Amniotic epithelial cell (primary cell): ENCODE data around the gene MAP1B.

Experiments used
- DNase-seq: peaks from one replicate; pipeline ENCODE4 v3.0.0-alpha.2; 2010; ENCODE audit warnings: low read depth

The MAP1B gene

GRCh38 chr5:72133212-72133990, 26.1 kb downstream of the MAP1B start:
- peak; percentile 53 for DNase-seq

GRCh38 chr5:72134226-72134899, 27.1 kb downstream of the MAP1B start:
- peak; percentile 30 for DNase-seq

DNA sequence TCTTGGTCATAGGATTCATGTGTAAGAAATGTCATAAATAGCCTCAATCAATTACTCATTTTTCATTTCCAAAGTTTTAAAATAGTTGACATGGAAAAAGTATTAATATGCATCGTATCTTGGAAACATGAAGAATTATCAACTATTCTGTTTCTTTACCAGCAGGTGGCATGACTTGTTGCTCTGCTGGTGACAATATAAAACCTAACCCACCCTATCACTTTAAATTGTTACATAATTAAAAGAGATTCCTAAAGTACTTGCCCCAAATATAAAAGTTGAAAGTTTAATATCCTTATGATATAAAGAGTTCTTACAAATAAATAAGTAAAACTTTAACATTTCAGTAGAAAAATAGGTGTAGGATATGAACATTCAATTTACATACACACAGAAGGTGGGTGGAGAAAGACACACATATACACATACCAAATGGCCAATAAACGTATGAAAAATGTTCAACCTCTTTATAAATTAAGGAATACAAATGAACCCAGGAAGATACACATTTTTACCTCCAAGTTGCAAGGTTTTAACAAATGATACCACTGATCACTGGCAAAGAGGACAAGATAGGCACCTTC, 30.6 kb downstream of the MAP1B start:
- no peak for DNase-seq

GRCh38 chr5:72138943-72139521, 31.8 kb downstream of the MAP1B start:
- DNase-seq: peak; percentile 96

DNA sequence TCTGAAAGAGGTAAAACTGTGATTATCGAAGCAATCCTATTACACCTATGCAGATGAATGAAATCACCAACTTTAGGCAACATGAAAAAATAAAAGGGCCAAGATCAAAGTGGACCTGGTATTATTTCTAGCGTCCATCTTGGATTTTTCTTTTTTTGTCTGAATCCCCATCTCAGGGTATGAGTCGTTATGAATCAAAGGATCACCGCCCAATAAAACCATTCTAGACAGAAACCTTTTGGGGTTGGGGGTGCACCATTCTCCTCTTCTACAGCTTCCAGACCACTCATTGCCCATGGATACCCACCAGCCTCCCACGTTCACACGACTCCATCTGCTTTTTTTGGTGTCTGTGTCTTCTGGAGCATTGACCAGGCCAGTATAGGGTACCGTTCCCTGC, 33.4 kb downstream of the MAP1B start:
- no peak for DNase-seq

DNA sequence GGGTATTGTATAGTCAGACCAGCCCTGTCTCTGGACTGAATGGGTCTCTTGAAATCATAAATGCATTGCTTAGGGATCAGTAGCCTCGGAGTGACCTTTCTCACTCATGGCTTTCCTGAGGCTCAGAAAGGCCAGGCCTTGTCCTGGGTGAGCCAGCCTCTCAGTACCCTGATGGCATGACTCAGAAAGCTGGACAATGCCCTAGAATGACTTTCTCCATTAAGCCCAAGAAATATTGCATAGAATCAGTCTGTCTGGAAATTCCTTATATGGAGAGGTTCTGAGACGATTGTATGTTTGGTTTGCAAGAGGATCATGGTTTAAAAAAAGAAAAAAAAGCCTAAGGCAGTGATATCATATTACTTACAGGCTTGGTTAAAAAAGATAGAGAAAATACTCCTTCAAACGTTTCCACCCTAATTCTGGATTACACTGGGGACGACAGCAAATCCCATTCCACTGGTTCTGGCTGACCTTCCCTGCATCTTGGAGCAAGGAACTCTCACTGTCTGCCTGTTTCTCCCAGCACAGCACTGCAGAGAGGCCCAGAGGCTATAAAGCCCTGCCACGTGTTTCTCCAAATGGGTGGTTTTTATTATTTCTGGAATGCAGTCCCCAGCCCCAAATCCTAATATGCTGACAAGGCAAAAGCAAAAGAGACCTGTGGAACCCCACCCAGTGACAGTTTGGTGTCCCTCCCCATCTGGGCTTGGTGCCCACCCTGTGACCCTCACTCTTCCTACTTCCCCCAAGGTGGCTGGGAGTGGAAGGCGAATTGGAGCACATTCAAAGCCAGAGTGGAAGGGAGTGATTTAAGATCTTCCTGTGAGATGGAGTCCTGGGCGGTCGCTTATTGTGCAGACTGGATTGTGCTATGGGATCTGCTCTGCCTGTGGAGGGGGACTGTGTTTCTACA, 34.4 kb downstream of the MAP1B start:
- peak; percentile 95 for DNase-seq

- peak; percentile 50 for DNase-seq
Measured at GRCh38 chr5:72144762-72145161, 37.5 kb downstream of the MAP1B start.

DNA sequence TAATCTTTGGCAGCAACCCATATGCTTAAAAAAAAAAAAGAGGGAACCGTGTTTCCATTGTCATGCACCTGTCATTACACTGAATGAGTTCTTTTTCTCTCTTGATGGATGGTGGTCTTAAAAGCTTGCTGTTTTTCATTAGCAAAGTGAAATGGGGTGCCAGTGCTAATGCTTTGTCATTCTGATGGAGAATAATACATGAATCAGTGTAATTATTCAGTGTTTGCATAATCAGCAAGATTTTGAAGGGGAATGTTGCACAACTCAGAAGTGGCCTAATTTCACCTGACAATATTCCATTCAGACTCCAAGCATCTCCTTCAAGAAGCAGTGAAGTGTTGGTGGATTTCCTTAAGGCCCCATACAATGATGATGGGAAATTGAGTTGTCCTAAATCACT, 38.1 kb downstream of the MAP1B start:
- DNase-seq: peak; percentile 52

DNA sequence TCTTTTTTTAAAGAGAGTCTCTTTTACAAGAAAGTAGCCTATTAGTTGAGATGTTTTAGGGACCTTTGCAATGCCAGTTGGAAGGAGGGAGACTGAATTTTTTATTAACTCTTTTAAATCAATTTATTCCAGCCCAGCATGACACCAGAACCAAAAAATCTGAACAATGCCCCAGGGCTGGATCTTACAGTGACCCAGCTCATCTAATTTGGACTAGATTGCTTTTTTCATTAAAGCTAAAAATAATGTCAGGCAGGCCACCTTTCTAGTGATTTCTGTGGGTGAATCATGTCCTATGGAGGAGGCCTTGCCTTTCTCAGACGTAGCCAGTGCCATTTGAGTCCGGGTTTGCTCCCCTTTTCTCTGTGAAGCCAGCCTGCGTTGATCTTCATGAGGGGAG, 38.8 kb downstream of the MAP1B start:
- DNase-seq: no peak

DNA sequence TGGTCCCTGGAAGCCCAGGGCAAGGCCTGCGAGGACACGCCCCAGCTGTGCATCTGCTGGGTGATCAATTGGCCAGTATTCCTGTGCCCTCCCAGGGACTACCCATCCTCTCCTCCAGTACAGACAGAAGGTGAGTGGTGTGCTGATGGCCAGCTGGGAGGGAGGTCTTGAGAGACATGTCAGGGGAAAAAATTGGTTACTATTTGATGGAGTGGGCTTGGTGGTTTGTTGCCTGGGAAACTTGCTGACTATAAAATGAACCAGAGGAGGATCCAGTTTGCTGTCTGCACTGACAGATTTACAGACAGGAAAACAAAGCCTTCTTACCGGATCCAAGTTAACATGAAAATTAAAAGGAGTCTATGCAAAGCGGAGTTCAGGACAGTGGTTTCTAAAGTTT, 40.3 kb downstream of the MAP1B start:
- DNase-seq: no peak

- DNase-seq: no peak
Measured at GRCh38 chr5:72149742-72150141, 42.5 kb downstream of the MAP1B start.

- peak; percentile 85 for DNase-seq
Measured at GRCh38 chr5:72151169-72151568, 43.9 kb downstream of the MAP1B start.

DNA sequence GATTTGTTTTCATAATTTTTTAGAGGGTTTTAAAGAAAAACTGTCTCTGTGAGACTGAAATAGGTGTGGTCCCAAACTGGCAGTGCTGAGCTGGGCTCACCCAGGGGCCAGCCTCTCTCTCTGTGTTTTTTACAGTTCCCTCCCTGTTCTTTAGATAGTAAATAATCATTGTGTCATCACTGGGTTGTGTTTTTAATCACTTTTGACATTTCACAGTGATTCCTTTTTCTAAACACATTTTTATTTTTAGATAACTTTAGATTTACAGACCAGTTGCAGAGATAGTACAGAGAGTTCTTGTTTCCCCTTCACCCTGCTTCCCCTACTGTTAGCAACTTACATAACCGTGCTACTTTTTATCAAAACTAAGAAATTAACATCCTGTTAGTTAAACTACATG, 44.4 kb downstream of the MAP1B start:
- DNase-seq: peak; percentile 93

DNA sequence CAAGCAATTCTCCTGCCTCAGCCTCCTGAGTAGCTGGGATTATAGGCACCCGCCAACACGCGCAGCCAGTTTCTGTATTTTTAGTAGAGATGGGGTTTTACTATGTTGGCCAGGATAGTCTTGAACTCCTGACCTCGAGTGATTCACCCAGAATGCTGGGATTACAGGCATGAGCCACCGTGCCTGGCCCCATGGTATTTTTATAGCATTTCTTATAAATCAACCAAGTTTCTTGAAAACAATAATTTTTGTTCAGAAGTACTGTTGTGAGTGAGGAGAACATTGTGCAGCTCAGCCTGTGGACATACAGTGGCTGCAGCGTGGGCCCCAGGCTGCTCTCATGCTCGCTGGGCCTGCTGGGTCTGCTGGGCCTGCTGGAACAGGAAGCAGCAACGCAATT, 45.3 kb downstream of the MAP1B start:
- DNase-seq: peak; percentile 90

DNA sequence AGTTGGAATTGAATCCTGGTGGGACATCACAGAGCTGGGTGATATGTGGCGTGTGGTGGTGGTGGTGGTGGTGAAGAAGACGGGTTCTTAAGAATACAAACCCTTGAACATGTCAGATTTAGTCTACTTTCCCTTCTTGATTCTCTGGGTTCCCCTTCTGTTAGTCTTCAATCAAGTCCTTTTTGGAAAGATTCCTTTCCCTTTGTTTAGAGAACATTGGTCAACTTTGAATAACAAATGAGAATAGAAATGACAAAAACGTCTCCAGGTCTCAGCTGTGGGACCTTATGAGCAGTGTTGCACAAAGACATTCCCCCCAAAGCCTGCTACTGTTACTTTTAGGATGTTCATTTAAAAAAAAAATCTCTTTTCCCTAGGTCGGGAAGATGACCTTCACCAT, 46.3 kb downstream of the MAP1B start:
- DNase-seq: no peak

DNA sequence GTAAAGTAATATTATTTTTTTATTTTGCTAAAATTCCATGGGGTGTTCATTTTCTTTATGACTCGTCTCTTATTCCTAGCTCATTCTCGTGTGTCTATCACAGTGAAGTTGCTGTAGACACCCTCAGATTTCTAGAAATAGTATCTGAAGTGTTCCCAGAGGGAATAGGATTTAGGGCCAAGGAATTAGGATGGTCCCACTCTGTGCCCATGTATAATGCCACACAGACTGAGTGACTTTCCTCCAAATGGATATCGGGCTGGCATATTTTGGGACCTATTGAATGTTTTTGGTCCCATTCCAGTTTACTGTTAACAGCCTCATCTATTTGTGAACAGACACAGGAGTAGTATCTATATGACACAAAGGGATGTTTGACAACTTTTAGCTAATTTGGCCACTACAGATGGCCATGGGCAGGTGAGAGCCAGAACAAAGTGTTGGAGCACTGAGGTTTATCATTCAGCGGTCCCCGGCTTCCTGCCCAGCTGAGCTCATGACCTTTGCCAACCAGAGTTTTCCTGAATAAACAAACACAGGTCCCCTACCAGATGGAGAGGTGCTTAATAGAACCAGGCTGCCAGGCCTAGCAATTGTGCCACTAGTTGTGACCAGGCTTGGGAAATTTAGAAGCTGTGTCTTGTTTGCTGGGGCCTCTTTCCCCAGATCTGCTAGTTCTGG, 46.9 kb downstream of the MAP1B start:
- no peak for DNase-seq

DNA sequence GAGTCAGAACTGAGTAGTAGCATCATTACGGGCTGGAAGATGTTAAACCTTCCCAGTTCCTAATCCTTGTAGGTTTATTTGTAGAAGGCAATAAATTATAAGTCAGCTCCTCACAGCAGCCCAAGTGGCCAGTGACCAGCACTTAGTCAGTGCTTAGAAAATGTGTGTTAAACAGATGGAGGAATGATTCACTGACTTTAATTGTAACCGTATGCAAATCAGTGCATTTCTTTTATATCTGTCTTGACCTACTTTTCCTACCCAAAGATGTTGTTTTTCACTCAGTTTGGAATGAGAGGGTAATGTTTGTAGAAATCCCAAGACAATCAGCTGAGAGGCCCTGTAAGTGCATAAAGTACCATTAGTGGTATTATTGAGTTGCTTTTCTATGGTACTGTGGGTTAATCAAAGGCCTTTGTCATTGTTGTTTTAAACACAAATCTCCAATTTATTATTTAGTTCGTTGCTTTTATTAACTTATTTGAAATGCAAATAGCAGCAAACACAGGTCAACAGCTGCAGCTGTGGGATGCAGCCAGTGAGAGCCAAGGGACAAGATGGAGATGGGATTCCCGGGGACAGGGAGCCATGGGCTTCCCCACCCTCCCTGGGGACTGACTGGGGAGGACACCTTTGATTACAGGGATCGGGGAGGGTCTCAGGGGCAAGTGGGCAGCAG, 49.8 kb downstream of the MAP1B start:
- peak; percentile 97 for DNase-seq

DNA sequence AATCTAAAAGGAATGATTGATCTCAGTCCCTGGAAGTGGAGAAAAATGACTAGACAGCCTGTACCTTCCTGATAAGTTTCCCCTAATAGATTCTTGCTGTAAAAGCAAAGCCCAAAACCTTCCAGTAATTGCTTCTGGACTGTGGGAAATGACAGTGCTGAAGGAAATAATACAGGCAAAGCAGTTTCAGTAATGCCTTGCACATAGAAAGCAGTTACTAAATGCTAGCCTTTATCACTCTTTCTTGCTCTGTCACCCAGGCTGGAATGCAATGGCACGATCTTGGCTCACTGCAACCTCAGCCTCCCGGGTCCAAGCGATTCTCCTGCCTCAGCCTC, 50.3 kb downstream of the MAP1B start:
- DNase-seq: no peak

GRCh38 chr5:72159501-72159911, 52.2 kb downstream of the MAP1B start:
- DNase-seq: no peak

DNA sequence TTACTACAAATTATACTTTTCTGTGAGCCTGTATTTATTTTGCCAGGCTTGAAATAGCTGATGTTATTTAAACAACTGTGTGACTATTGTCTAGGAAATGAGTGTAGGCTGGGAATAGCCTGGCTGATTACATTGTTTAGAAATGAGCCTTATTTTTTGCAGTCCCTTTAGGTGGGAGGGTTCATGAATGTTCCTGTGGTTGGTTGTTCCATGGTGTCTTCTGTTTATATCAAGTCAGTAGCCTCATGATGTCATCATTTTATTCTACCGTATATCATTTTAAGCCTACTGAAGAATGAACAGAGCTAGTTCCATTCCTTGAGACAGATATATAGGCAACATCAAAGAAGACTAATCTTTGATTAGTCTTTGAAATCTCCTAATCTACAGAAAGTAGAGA, 53.1 kb downstream of the MAP1B start:
- DNase-seq: peak; percentile 95

- no peak for DNase-seq
Measured at GRCh38 chr5:72160959-72161358, 53.7 kb downstream of the MAP1B start.
